Astrocyte of the cerebellum (primary cell): ENCODE results near the gene MGAT4A.
"Not testable (repeated sequence)": the region's sequence is repeated elsewhere in the genome, so short reads cannot be mapped to it uniquely, and the experiment has no call there.

ENCODE experiments used
- DNase-seq: peaks from one replicate; pipeline ENCODE4 v3.0.0-alpha.2; 2011; ENCODE audit warnings: low read depth
- H3K4me3 ChIP-seq: 2 replicates; pipeline ENCODE4 v1.5.1; 2011; ENCODE audit warnings: mild to moderate bottlenecking, low read depth, low read length, moderate library complexity
- CTCF ChIP-seq: IDR thresholded peaks from 2 replicates; pipeline ENCODE4 v1.5.1; 2012; ENCODE audit warnings: low read length, low read depth, moderate library complexity, mild to moderate bottlenecking; ENCODE audit errors: missing control alignments
- in situ Hi-C: cut with HindIII; loops from 2 replicates; pipeline ENCODE4 v1.10.0; 2017; ENCODE audit warnings: low sequenced_read_pairs

Gene MGAT4A

DNA sequence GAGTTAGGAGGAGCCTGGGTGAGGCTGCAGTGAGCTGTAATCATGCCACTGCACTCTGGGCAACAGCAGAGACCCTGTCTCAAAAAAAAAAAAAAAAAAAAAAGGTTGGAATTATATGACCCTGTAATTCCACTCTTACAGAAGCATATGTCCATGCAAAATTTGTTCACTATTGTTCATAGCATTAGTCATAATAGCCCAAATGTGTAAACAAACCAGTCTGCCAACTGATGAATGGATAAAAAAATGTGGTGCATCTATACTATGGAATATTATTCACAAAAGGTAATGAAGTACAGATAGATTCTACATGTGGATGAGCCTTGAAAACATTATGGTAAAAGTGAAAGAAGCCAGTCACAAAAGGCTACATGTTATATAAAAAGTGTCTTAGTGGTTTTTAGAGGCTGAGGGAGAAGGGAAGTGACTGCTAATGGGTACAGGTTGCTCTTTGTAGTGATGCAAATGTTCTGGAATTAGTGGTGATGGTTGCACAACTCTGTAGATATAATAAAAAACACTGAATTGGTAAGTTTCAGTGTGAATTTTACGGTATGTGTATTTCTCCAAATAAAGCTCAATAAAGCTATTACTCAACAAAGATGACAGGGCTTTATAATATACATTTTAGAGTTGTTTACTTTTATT is 132.0 kb downstream of the MGAT4A start:
- in situ Hi-C loops, result no loop called here
- no peak for TF ChIP-seq CTCF
- no peak overlapping the region for H3K4me3 ChIP-seq
- no peak for DNase-seq

DNA sequence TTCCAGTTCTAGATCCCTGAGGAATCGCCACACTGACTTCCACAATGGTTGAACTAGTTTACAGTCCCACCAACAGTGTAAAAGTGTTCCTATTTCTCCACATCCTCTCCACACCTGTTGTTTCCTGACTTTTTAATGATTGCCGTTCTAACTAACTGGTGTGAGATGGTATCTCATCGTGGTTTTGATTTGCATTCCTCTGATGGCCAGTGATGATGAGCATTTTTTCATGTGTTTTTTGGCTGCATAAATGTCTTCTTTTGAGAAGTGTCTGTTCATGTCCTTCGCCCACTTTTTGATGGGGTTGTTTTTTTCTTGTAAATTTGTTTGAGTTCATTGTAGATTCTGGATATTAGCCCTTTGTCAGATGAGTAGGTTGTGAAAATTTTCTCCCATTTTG is 136.3 kb downstream of the MGAT4A start:
- H3K4me3 ChIP-seq, DNase-seq, in situ Hi-C loops: not testable (repeated sequence)

DNA sequence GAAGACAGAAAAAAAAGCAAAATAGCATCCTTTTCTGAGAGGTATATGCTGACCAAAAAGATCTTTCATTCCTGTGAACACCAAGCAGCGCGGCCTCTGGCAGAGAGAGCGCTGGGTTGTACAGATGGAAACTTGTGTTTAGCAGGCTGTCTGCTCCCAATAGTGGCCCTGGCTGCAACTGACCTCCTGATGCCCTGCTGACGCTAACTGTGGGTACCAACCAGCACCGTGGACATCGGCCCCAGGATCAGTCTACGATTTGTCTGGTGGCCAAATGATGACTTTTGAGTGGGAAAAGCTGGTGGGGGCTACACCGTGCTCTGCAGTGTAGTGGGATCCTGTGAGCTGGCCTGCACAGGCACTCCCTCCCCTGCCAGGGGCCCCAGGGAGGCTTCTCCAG is 138.4 kb downstream of the MGAT4A start:
- no peak for DNase-seq
- no peak for TF ChIP-seq CTCF
- H3K4me3 ChIP-seq, result no peak overlapping the region
- in situ Hi-C loops, result no loop called here

- in situ Hi-C loops, result no loop called here
- no peak for TF ChIP-seq CTCF
- DNase-seq, result no peak
- H3K4me3 ChIP-seq, result no peak overlapping the region
These were observed 141.4 kb downstream of the MGAT4A start for GRCh38 chr2:98589489-98589888.

DNA sequence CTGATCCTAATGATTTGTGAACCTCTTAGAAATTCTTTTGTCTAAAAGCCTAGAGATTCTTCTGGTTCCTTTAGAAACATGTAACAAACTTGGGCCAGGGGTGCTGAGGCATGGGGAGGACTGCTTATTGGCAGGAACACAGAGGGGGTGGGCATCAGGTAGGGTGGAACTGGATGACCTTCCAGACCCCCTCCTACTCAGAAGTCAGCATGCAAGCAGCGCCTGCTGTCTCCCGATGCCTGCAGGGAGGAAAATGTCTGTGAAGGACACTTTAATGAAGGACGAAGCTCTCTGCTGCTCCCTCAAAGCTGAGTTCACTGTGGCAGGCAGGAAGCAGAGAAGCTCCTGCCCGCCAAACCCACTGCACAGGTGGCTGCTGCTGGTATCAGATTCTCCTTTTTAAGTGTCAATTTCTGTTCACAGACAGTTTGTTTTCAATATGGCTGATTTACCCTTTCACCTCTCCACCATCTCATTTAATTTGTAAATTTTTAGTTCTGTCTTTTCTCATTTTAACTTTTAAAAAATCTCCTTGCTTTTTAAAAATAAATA is 142.0 kb downstream of the MGAT4A start:
- TF ChIP-seq CTCF, result no peak
- H3K4me3 ChIP-seq, result no peak overlapping the region
- DNase-seq, result no peak
- in situ Hi-C loops, result no loop called here

DNA sequence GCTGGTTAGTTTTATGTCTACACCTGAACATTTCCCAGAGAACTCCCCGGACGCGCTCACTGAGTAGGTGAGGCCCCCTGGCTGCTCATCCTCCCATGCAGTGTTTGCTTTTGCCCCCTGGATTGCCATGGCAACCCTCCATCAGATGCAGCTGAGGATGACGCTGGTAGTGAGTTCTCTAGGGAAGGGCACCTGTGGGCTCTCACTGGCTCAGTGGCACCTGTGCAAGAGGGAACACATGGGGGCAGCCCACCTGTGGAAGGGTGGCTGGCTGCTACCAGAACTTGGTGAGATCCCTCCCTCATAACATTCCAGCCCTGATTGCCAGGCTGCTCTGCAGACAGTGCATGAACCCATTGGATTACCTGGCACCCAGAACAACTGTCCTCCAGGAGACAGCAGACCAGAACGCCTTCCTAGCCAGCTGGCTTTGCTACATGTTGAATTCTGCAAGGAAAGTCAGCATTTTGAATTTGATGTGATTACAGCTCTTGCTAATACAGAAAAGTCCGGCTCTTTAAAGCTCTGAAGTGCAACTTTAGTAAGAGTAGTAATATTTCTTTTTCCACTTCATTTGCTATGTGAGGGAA is 144.3 kb downstream of the MGAT4A start:
- in situ Hi-C loops, result no loop called here
- no peak for TF ChIP-seq CTCF
- DNase-seq, result no peak
- H3K4me3 ChIP-seq, result no peak overlapping the region

DNA sequence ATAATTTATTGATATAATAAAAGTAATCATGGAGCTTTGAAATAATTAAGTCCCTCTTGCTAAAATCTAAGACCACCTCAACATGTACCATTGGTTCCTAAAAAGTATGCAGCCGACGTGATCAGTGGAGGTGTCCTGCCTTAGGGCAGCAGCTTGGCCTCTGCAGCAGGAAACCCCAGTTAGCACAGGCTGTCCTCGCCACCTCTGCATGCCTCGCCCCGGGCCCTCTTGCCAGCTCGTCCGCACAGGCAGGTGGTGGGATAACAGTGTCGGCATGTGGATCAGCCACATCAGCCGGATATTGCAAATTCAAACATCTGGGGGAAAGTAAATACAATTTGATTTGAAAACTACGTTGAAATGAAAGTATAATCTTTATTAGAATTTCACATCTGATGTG is 145.5 kb downstream of the MGAT4A start:
- in situ Hi-C loops, result no loop called here
- DNase-seq, result no peak
- TF ChIP-seq CTCF, result no peak
- no peak overlapping the region for H3K4me3 ChIP-seq
